Activated naive CD8-positive, alpha-beta T cell treated with anti-CD3 and anti-CD28 coated beads for 36 hours (primary cell): Measurements from ENCODE around the gene PFDN1. TPM values are rescaled to one million over a fixed set of nuclear protein-coding genes. Genes with fewer than 3 reads are reported as not detected.

ENCODE experiments used
- DNase-seq: peaks from one replicate; pipeline ENCODE4 v3.0.0; 2021
- H3K27ac Mint-ChIP-seq: one replicate; pipeline ENCODE4 v1.8.0; 2022; ENCODE audit warnings: mild to moderate bottlenecking, moderate library complexity, mixed read lengths
- H3K27me3 Mint-ChIP-seq: one replicate; pipeline ENCODE4 v1.8.0; 2022; ENCODE audit warnings: mild to moderate bottlenecking, mixed read lengths
- H3K36me3 Mint-ChIP-seq: one replicate; pipeline ENCODE4 v1.8.0; 2021; ENCODE audit warnings: mild to moderate bottlenecking, mixed read lengths
- H3K4me1 Mint-ChIP-seq: one replicate; pipeline ENCODE4 v1.8.0; 2021; ENCODE audit warnings: mixed read lengths
- H3K4me3 Mint-ChIP-seq: one replicate; pipeline ENCODE4 v1.8.0; 2022; ENCODE audit warnings: mild to moderate bottlenecking, moderate library complexity, mixed read lengths
- H3K9me3 Mint-ChIP-seq: one replicate; pipeline ENCODE4 v1.8.0; 2022; ENCODE audit warnings: mixed read lengths
- total RNA-seq, 2 experiments: library from RNA; stranded (reverse); gene quantifications; one replicate each; pipeline ENCODE4 v1.2.3, GENCODE V29; 2021

The PFDN1 gene
- total RNA-seq, 2 experiments from 2014 or later: 64.0 to 68.5 TPM

- H3K4me3 Mint-ChIP-seq: no peak overlapping the region
- H3K27me3 Mint-ChIP-seq: no peaks in the 10 kb centered on the region
- no peak overlapping the region for H3K27ac Mint-ChIP-seq
- no peak for DNase-seq
- no peaks in the 10 kb centered on the region for H3K9me3 Mint-ChIP-seq
- H3K4me1 Mint-ChIP-seq: no peaks in the 10 kb centered on the region
- peaks cover 2% of the 10 kb centered on the region for H3K36me3 Mint-ChIP-seq
Measured at GRCh38 chr5:140234377-140234989, 68.4 kb downstream of the PFDN1 start.

DNA sequence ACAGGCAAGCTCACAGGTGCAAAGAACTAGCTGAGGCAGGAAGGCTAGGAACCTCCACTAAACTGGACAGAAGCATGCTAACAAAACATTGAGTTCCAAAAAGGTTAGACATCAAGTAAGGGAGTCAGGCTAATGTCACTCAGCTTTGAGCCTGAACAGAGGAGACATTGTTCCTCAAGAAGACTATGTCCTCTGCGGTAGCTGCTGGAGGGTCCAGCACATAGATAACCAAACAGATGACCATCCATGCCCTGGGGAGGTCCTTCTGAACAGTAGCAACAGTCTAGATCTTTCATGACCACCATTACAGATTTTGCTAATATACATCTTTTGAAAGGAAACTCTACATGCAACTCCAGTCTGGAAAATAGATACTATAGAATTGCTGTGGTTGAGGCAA is 70.2 kb downstream of the PFDN1 start:
- Mint-ChIP-seq H3K4me1 (no peaks in the 10 kb centered on the region), H3K4me3 (no peak overlapping the region), H3K9me3 (no peaks in the 10 kb centered on the region), H3K27ac (no peak overlapping the region), H3K36me3 (peaks cover 2% of the 10 kb centered on the region), H3K27me3 (no peaks in the 10 kb centered on the region)
- DNase-seq: no peak

- H3K27ac Mint-ChIP-seq: no peak overlapping the region
- H3K27me3 Mint-ChIP-seq: no peaks in the 10 kb centered on the region
- H3K9me3 Mint-ChIP-seq: no peaks in the 10 kb centered on the region
- H3K4me3 Mint-ChIP-seq: no peak overlapping the region
- peaks cover 2% of the 10 kb centered on the region for H3K36me3 Mint-ChIP-seq
- H3K4me1 Mint-ChIP-seq: no peaks in the 10 kb centered on the region
- DNase-seq: no peak
Measured at GRCh38 chr5:140230373-140230772, 72.5 kb downstream of the PFDN1 start.

DNA sequence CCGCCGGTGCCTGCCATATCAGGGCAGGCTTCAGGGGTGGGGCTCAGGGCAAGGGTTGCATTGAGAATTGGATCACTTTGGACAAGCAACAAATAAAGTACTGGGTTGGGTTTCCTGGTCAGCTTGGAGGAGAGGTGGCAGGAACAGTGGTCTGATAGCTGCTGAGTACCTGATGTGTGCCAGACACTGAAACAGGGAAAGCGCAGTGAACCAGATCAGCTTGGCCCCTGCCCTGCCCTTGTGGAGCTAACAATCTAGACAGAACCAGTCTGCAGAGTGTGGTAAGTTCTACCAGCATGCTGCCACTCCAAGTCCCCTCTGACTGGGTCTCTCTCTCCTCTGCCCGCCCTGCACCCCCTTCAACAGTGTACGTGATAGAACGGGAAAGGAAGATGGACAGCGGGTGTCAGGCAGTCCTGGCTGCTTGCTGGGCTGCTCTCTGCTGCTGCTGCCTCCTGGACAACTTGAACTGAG is 74.5 kb downstream of the PFDN1 start:
- Mint-ChIP-seq H3K9me3 (no peaks in the 10 kb centered on the region), H3K4me1 (no peaks in the 10 kb centered on the region), H3K27ac (no peak overlapping the region), H3K4me3 (no peak overlapping the region), H3K36me3 (no peaks in the 10 kb centered on the region), H3K27me3 (no peaks in the 10 kb centered on the region)
- no peak for DNase-seq

DNA sequence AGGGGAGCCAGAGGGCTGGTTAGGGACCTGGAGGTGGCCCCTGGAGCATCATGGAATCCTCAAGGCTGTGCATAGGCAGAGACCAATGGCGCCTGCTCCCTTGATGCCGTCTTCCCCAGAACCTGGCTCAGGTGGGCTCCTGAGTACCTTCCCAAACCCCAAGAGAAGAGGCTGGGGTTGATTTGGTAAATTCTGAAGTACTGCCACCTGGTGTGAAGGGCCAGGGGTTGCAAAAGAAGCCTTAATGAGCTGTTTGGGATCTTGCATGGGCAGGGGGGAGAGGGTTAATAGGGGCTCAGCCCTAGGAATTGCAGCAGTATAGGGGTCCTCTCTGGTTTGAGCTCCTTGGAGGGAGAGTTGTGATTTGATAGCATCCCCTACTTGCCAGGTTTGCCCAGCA is 75.9 kb downstream of the PFDN1 start:
- no peak overlapping the region for H3K27ac Mint-ChIP-seq
- no peaks in the 10 kb centered on the region for H3K27me3 Mint-ChIP-seq
- no peaks in the 10 kb centered on the region for H3K9me3 Mint-ChIP-seq
- no peaks in the 10 kb centered on the region for H3K36me3 Mint-ChIP-seq
- H3K4me3 Mint-ChIP-seq: no peak overlapping the region
- H3K4me1 Mint-ChIP-seq: peaks cover 4% of the 10 kb centered on the region
- DNase-seq: no peak

DNA sequence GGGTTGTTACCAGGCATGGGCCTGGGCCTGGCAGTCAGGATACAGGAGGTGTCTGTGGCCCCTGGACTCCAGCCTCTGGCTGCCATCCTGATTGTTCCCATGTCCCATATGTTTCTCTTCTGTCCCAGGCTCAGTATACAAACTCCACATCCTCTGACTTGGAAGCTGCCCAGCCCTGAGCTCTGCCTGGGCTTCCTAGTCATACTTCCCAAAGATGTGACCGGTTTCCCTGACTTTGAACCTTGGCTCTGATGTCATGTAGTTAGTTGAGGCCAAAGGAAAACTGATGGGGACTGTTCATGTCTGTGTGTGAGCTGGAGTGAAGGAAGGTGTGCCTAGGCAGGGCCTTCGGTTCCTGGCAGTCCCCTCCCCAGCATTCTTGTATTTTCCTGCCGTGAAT is 77.5 kb downstream of the PFDN1 start:
- Mint-ChIP-seq H3K4me1 (peaks cover 19% of the 10 kb centered on the region), H3K27ac (no peak overlapping the region), H3K4me3 (no peak overlapping the region), H3K9me3 (peaks cover 1% of the 10 kb centered on the region), H3K27me3 (no peaks in the 10 kb centered on the region), H3K36me3 (no peaks in the 10 kb centered on the region)
- no peak for DNase-seq

GRCh38 chr5:140224658-140225057 is 78.2 kb downstream of the PFDN1 start:
- no peaks in the 10 kb centered on the region for H3K36me3 Mint-ChIP-seq
- DNase-seq: no peak
- no peaks in the 10 kb centered on the region for H3K27me3 Mint-ChIP-seq
- no peak overlapping the region for H3K4me3 Mint-ChIP-seq
- peaks cover 1% of the 10 kb centered on the region for H3K9me3 Mint-ChIP-seq
- peaks cover 25% of the 10 kb centered on the region for H3K4me1 Mint-ChIP-seq
- H3K27ac Mint-ChIP-seq: no peak overlapping the region

DNA sequence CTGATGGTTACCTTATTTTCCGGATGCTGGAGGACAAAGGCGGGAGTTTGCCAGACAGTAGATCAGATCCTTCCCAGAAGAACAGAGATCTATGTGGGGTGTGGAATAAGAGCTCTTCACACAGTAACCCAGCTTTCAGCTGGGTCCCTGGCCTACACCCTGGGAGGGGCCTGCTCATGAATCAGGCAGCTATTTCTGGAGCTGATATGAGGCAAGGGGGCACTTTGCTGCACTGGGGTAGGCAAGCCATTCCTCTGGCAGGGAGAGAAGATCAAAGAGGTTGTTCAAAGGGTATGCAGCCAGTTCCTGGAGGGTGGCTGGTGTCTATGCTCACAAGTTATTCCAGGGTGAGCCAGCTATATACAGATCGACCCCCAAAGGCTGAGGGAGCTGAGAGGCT is 79.3 kb downstream of the PFDN1 start:
- Mint-ChIP-seq H3K36me3 (no peaks in the 10 kb centered on the region), H3K4me3 (no peak overlapping the region), H3K27me3 (no peaks in the 10 kb centered on the region), H3K4me1 (peaks cover 28% of the 10 kb centered on the region), H3K27ac (no peak overlapping the region), H3K9me3 (peaks cover 1% of the 10 kb centered on the region)
- no peak for DNase-seq

DNA sequence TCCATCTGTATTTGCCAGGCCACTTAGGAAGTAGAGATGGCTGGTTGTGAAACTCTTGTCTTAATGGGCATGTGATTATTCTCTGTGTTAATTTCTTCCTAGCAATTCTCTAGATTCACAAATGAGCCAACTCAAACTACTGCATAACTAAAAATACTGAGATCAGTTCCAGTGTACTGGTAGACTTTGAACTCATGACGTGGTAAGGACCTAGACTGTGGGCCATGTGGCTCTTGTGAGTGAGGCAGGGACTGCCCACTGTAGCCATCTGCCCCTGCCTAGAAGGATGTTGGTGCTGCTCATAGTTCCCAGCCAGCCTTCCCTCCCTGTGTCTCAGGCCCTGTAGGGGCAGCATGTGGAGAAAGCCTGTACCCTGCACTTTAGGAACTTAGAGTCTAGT is 80.5 kb downstream of the PFDN1 start:
- H3K4me1 Mint-ChIP-seq: peaks cover 28% of the 10 kb centered on the region
- no peak overlapping the region for H3K4me3 Mint-ChIP-seq
- no peaks in the 10 kb centered on the region for H3K36me3 Mint-ChIP-seq

DNA sequence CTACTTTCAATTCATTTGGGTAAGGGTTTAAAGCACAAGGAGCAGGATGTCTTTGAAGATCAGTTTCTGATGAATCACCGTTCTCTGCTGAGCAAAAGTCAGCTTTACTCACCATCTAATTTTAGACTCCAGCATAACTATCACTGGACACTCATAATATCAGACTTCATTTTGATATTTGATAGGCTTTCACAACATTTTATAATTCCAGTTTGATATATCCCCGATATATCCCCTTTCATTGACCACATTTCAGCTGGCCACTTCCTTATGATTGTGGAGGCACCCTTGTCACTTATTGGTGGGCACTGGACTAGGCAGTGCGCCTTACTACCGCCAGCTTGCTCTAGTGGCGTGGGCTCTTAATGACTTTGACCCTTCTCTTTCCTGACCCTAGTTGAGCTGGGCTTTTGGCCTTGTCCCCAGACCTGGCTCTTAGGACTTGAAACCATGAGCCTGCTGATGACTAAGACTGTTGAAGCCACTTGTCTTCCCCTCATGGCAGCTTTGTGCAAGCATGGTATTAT is 81.1 kb downstream of the PFDN1 start:
- no peak for DNase-seq
- H3K4me1 Mint-ChIP-seq: peaks cover 28% of the 10 kb centered on the region
- H3K36me3 Mint-ChIP-seq: no peaks in the 10 kb centered on the region
- peak overlapping the region; percentile 30 for H3K27ac Mint-ChIP-seq
- H3K27me3 Mint-ChIP-seq: no peaks in the 10 kb centered on the region
- H3K4me3 Mint-ChIP-seq: no peak overlapping the region
- peaks cover 1% of the 10 kb centered on the region for H3K9me3 Mint-ChIP-seq

More for the DNA sequence above, 80.5 kb downstream of the PFDN1 start:
- no peak overlapping the region for H3K27ac Mint-ChIP-seq
- no peaks in the 10 kb centered on the region for H3K27me3 Mint-ChIP-seq
- H3K9me3 Mint-ChIP-seq: peaks cover 1% of the 10 kb centered on the region
- DNase-seq: no peak

- peak overlapping the region; percentile 26 for H3K27ac Mint-ChIP-seq
- no peaks in the 10 kb centered on the region for H3K27me3 Mint-ChIP-seq
- no peak overlapping the region for H3K4me3 Mint-ChIP-seq
- H3K9me3 Mint-ChIP-seq: peaks cover 1% of the 10 kb centered on the region
- no peak for DNase-seq
- peaks cover 28% of the 10 kb centered on the region for H3K4me1 Mint-ChIP-seq
- H3K36me3 Mint-ChIP-seq: no peaks in the 10 kb centered on the region
Measured at GRCh38 chr5:140220698-140221064, 82.2 kb downstream of the PFDN1 start.

DNA sequence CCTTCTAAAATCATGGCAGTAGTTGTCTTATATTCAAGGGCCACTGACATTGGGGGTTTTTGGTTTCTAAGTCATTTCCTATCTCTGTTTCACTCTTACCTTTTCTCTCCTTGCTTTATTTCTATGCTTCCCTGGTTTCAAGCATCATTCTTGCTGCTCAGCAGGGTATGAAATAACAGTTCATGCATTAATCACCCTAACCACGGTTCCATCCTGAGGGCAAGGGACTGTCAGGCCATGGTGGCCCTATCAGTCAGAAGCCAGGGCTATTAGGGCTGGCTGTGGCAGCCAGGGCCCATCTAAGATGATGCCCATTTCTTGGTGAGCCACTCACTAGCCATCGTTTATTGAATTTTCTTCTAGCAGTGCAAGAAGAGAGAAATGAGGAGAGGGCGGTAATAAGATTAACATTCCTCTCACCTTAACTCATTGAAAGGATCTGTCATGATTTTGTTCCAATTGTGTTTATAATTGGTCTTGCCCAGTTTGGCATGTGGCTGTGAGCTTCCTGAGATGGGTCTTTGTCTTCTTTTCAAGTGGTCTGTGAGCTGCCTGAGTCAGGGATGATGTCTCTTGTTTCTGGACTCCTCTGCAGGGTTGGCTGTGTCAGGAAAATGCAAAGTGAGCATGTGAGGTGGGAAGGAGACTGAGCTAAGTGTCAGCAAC is 82.7 kb downstream of the PFDN1 start:
- no peaks in the 10 kb centered on the region for H3K27me3 Mint-ChIP-seq
- DNase-seq: no peak
- peaks cover 28% of the 10 kb centered on the region for H3K4me1 Mint-ChIP-seq
- no peaks in the 10 kb centered on the region for H3K36me3 Mint-ChIP-seq
- no peak overlapping the region for H3K4me3 Mint-ChIP-seq
- peaks cover 1% of the 10 kb centered on the region for H3K9me3 Mint-ChIP-seq
- peak overlapping the region; percentile 26 for H3K27ac Mint-ChIP-seq

GRCh38 chr5:140219068-140219991 is 83.6 kb downstream of the PFDN1 start:
- H3K4me3 Mint-ChIP-seq: no peak overlapping the region
- no peaks in the 10 kb centered on the region for H3K27me3 Mint-ChIP-seq
- peaks cover 1% of the 10 kb centered on the region for H3K9me3 Mint-ChIP-seq
- H3K27ac Mint-ChIP-seq: no peak overlapping the region
- no peaks in the 10 kb centered on the region for H3K36me3 Mint-ChIP-seq
- no peak for DNase-seq
- peaks cover 33% of the 10 kb centered on the region for H3K4me1 Mint-ChIP-seq

- H3K36me3 Mint-ChIP-seq: no peaks in the 10 kb centered on the region
- DNase-seq: no peak
- H3K9me3 Mint-ChIP-seq: peaks cover 1% of the 10 kb centered on the region
- H3K27ac Mint-ChIP-seq: no peak overlapping the region
- H3K27me3 Mint-ChIP-seq: no peaks in the 10 kb centered on the region
- H3K4me1 Mint-ChIP-seq: peaks cover 35% of the 10 kb centered on the region
- no peak overlapping the region for H3K4me3 Mint-ChIP-seq
Measured at GRCh38 chr5:140217299-140218026, 85.4 kb downstream of the PFDN1 start.
